Cerebellar cortex (tissue), 1 donor: ENCODE data around the gene PUSL1.
A peak's percentile ranks its signal among the peaks of the same experiment; 100 is the strongest.

Experiments
- DNase-seq: peaks from one replicate; pipeline ENCODE4 v3.0.0-alpha.2; 2015; ENCODE audit warnings: low spot score

PUSL1 gene

GRCh38 chr1:1340791-1341548, 32.6 kb downstream of the PUSL1 start:
- DNase-seq, result no peak

GRCh38 chr1:1341549-1342021, 33.2 kb downstream of the PUSL1 start:
- no peak for DNase-seq

DNA sequence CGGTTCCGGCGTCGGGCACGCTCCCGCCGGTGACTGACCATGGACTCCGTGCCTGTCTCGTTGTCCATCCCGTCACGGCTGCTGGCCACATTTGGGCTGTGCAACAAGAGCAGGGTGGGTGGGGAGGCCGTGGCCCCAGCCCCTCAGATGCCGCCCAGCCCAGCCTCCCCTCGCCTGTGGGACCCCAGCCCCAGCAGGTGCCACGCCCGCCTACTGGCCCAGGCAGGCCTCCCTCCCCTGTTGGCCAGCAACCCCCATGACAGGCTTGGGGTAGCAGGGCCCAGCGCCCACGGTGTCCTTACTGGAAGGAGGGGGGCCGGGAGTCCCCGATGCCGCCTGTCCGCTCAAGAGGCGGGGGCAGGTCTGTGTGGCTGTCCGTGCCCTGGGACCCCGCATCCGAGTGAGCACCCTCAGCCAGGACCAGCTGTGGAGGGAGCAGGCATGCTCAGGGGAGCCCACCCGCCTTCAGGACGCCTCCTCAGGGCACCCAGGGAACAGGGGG, 33.7 kb downstream of the PUSL1 start:
- DNase-seq, result no peak

DNA sequence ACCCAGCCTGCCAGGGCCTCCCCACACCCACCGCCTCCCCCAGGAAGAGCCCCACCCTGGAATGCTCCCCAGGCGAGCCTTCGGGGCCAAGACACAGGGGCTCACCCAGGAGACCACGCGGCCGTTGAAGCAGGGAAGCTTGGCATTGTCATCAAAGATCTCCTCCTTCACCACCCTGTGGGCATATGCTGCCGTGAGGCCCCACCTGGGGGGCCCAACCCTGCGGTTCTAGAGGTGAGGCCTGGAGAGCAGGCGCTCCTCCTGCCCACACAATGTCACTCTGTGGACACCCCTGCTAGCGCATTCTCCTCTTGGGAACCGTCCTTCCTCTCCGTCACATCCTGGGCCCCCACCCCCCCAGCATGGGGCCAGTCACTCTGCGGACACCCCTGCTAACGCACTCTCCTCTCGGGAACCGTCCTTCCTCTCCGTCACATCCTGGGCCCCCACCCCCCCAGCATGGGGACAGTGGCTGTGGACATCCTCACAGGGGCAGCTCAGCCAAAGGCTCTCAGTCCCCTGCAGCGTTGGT, 34.3 kb downstream of the PUSL1 start:
- DNase-seq, result no peak

DNA sequence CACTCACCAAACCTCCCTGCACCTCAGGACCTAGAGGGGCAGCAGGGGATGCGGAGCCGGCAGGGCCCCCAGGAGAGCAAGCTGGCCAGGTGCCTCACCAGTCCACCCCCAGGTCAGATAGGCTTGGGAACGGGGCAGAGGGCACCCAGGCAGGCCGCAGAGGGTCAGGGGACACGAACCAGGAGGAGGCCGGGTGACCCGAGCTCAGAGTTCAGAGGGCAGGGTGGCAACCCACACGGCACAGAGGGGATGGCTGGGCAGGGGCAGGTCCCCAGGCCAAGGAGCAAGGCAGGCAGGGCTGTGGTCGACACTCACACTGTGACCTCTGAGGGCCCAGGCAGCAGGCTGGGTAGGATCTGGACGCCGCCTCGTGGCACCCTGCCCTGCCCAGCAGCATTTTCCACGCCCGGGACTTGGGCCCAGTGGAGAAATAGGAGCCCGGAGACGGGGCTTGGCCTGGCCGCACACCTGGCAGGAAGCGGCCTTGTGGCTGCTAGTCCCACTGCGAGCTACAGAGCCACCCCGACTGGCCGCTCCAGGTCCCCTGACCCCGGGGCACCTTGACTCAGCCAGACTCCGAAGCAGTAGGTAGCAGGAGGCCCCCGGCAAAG, 35.5 kb downstream of the PUSL1 start:
- no peak for DNase-seq

DNA sequence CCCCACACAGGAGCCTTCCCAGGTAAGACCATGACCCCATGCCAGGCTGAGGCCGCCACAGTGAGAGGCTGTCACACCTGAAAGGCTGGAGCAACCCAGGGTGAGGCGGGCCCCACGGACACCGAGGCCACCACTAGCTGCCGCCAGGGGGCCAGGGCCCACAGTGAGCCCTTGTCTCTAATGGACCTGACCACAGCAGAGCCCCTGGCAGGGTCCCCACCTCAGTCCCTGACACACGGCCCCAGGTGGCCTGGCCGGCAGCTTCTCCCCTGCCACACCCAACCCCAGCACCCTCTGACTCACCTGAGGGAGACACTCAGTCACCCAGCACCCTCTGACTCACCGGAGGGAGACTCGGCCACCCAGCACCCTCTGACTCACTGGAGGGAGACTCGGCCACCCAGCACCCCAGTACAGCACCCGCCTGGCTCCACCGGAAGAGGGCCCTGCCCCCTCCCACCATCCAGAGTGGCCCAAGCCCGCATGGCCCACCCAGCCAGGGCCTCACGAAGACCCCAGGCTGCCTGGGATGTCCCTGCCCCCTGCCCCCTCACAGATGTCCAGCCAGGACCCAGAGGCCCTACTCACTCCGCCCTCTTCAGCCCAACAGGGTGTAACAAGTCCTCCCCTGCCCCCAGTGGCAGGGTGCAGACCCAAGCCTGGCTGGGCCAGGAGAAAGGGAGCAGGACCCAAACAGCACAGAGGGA, 36.4 kb downstream of the PUSL1 start:
- no peak for DNase-seq

- no peak for DNase-seq
Measured at GRCh38 chr1:1345384-1345783, 37.0 kb downstream of the PUSL1 start.

- no peak for DNase-seq
Measured at GRCh38 chr1:1345860-1346500, 37.6 kb downstream of the PUSL1 start.

DNA sequence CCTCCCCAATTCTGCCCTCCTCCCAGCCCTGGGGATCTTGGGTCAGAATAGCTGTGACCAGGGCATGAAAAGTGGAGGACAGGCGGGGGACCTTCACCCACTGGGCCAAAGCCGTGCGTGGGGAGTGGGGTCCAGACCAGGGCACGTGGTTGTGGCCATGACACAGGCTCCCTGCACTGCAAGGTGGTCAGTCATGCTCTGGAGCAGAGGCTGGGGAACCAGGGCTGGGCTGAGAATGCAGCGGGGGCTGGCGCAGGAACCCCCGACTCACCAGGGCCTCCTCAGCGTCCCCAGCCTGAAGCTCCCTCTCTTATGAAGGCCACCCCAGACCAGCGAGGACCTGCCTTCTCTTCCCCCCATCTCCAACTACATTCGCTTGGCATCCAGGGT, 38.1 kb downstream of the PUSL1 start:
- no peak for DNase-seq

DNA sequence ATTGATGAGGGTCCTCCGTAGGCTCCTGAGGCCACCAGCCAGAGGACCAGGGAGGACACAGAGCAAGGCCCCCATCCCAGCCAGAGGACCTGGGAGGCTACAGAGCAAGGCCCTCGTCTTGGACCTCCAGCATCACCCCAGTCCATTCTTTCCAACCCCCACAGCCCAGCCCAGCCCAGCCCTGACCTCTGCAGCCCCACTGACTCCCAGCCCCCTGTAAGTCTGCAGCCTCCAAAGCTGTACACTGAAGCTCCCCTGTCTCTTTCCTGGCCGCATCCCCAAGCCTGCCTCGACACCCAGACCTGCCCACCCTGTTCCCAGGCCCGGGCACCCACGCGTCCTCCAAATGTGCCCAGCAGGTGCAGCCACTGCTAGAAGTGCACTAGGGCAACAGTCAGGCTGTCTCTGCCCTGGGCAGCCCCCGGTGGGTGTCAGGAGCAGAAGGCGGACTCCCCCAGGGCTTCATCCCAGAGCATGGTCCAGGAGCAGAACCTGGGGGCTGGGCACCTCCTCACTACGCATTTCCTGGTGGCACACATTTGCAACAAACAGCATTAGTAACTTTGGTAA, 38.7 kb downstream of the PUSL1 start:
- no peak for DNase-seq

GRCh38 chr1:1347663-1348419, 39.4 kb downstream of the PUSL1 start:
- DNase-seq, result peak; percentile 29

DNA sequence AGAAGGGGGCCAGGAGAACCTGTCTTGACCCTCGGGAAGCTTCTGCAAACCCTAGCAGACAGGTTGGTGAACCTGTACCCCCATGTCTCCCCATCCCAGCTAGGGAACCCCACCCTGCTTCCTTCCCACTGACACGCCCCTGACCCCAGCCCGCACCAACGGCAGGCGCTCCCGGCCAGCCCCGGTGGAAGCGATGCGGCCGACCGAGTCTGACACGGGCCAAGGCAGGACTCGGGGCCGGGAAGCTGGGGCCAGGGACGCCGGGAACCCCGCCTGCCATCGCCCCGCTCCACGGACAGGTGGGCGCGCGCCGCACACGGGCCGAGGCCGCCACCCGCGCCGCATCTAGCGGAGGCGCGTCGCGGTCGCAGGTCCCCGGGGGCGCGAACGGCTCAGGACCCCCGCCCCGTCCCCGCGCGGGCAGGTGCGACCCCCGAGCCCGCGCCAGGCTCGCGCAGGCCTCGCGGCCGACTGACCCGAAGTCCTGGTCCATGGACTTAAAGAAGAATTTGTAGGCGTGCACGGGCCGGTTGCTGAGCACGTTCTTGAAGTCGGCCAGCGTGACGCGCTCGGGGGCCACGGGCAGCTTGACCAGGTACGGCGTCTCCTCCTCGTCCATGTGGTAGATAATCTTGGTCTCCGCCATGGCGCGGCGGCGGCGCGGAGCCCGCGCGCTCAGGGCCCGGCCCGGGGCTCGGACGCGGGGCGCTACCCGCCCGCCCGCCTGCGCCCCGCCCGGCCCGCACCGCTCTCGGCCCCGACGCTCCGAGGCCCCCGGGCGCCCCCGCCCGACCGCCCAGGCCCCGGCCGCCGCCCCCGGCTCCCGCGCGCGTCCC, 40.2 kb downstream of the PUSL1 start:
- no peak for DNase-seq

DNA sequence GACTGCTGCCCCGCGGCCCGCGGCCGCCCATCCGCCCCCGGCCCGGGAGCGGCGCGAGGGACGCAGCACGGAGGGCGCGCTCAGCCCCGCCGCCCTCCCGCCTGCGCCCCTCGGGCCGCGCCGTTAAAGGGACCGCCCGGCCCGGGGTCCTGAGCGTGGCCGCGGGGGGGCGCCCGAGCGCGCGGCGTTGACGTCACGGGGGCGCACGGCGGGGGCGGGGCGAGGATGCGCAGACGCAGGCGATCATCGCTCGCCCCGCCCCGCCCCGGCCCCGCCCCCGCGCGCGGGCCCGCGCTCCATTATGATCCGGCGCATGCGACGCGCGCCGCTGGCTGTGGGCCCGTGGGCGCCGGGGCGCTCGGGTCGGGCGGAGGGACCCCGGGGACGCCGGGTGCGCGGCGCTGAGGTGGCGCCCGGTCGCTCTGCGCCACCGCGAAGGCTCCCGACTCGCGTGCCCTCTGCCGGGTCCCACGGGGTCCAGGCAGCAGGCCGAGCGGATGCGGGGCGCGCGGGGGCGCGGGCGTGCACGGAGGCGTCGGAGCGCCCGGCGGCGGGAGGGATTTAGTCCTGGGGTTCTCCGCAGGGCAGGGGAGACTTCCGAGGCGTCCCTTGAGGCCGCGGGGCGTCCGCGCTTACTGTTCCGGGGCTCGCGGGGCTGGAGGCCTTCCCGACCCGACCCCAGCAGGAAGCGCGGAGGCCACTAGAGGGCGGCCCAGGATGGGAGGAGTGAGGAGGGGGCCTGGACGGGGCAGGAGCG, 41.0 kb downstream of the PUSL1 start, which contains the start of gene DVL1:
TSS of gene DVL1 (minus strand) at position 163 of the 757 bp plus-strand sequence. CDS start 353 bp downstream, outside the sequence.
- peak; percentile 42 for DNase-seq

- DNase-seq, result no peak
Measured at GRCh38 chr1:1351511-1352427, 43.4 kb downstream of the PUSL1 start.

DNA sequence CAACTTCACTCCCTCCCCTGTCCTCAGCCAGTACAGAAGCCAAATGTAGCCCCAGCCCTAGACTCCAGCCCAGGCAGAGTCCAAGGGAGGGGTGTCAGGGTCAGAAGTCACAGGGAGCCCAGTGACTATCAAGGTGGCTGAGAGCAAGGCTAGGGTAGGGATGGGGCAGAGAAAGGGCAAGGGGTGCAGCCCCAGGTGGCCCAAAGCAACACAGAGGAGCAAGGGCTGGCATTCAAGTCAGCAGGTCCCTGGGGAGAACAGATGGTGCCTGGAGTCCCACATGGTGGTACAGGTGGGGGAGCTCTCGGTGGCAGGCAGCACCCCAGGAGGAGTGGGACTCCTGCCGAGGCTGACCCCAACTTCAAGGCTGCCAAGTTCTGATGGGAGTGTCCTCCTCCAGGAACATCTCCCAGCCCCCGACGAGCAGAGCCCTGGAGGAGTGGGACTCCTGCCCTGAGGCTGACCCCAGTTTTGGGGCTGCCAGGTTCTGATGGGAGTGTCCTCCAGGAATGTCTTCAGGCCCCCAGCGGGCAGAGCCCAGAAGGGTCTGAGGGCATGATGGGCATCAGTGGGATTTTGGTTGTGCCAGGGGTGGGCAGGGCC, 44.5 kb downstream of the PUSL1 start:
- no peak for DNase-seq

DNA sequence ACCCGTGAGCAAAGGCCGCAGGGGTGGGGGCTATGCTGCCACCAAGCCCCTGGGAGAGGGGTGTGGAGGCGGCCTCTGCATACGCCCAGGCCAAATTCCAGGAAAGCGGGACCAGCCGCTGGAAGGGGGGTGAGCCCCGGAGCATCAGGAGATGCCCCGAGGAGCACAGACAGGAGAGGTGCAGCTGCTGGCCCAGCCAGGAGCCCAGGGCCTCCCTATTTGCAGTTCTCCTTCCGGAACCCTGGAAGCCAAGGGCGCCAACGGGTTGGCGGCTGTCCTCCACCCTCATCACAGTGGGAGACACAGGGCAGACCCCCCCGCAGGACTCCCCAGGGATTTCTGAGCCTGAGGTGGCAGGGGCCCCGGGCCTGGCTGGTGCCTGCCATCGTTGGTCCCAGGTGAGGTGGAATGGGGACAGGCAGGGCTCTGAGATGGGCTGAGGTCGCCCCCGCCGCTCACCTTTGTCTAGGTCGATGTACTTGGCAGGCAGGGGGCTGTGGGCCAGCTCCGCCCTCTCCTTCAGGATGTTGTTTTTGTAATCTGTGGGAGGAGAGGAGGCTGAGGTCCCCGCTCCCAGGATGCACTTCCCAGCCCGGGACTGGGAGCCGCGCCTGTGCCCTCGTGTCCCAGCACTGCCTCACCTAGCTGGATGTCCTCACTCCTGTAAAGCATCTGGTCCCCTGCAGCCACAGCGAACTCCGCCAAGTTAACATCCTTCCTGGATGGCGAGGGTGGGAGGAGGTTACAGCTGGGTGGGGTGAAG, 45.2 kb downstream of the PUSL1 start:
- no peak for DNase-seq
